Placental epithelial cell (primary cell): ENCODE results near the gene RAB36. TPM values are rescaled to one million over a fixed set of nuclear protein-coding genes. Genes with fewer than 3 reads are reported as not detected.

Source experiments
- small RNA-seq: library from RNA; depleted of rRNA; stranded (forward); fragments of <200 nt; gene quantifications from one replicate; pipeline ENCODE3, GENCODE V24; 2012
- total RNA-seq: library from RNA; depleted of rRNA; stranded (reverse); fragments of >200 nt; gene quantifications from 2 replicates; pipeline ENCODE4 v1.2.3, GENCODE V29; 2012

Gene RAB36, protein sequence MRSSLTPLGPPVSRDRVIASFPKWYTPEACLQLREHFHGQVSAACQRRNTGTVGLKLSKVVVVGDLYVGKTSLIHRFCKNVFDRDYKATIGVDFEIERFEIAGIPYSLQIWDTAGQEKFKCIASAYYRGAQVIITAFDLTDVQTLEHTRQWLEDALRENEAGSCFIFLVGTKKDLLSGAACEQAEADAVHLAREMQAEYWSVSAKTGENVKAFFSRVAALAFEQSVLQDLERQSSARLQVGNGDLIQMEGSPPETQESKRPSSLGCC
- 0.79 and 0.87 TPM in 2 replicates for total RNA-seq

DNA sequence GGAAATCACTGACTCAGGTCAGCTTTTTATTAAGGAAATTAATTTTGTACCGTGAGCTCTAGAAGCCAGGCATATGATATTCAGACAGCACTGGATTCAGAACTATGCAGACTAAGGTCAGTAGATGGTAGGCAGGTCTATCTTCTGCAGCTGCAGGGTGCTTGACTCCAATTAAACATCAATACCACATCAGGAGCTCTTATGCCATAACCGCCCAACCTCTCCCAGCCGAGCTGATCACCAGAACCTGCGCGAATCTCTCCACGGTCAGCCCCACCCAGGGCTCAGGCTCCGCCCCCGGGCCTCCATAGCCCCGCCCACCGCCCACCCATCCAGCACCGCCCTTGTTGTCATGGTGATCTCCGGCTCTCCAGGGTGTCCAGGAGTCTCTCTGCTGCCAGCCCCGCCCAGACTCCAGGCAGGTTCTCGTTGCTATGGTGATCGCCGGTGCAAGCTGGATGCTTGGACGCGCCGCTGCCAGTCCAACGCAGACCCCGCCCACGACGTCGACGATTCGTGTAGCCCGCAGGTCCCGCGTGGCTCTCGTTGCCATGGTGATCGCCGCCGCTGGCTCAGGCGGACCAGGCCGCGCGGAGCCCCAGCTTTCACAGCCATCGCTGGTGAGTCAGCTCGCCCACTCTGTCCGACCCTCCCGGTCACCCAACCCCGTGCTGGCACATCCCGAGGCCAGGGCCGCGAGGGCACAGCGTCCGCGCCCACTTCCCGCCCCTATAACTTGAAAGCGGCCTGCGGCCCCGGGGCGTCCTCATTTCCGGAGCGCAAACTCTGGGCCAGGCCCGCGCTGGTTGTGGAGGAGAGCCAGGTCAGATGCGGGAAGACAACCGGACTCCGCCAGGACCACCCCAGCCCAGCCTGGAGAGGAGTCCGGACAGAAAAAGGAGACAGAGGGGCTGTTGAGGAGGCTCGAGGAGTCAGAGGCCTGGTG is at the start of gene RAB36:
RAB36 (plus strand) TSS at position 546 of the 946 bp plus-strand sequence. CDS start 1,140 bp downstream, outside the sequence.

DNA sequence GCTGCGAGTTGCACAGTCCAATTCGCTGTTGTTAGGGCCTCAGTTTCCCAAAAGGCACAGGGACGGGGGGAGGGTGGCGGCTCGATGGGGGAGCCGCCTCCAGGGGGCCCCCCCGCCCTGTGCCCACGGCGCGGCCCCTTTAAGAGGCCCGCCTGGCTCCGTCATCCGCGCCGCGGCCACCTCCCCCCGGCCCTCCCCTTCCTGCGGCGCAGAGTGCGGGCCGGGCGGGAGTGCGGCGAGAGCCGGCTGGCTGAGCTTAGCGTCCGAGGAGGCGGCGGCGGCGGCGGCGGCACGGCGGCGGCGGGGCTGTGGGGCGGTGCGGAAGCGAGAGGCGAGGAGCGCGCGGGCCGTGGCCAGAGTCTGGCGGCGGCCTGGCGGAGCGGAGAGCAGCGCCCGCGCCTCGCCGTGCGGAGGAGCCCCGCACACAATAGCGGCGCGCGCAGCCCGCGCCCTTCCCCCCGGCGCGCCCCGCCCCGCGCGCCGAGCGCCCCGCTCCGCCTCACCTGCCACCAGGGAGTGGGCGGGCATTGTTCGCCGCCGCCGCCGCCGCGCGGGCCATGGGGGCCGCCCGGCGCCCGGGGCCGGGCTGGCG is 35.1 kb downstream of the RAB36 start, which contains the start of gene BCR:
BCR (plus strand) TSS at position 209 of the 592 bp plus-strand sequence. CDS start 452 bp downstream, outside the sequence.

Small RNAs within 50 kb of the gene (small RNA-seq; reads per million reads assigned to genes)
- not detected for gene BCRP8
- not detected for gene RF00017
- gene RF00066: not detected

Other genes with a start within 250 kb of the RAB36 start
- gene GNAZ, start 75.0 kb upstream of the RAB36 start, total RNA-seq: 6.3 and 41.1 TPM in 2 replicates
- gene RSPH14, start 3.5 kb upstream of the RAB36 start, total RNA-seq: under 0.01 TPM in 1 of 2 replicates, not detected in the other
- 52.3 and 54.2 TPM in 2 replicates for gene BCR, start 35.0 kb downstream of the RAB36 start, total RNA-seq